Small intestine (tissue), 7 donors: ENCODE results near the gene MYOG. TPM values are rescaled to one million over a fixed set of nuclear protein-coding genes. Genes with fewer than 3 reads are reported as not detected.

ENCODE experiments used
- DNase-seq, 2 donors: peaks; one replicate each; pipeline versions ENCODE4 v3.0.0 to v3.0.0-alpha.2; 2013
- FAIRE-seq: peaks from 2 replicates; lab custom pipeline; 2012; peaks lifted over from hg19 to GRCh38; lab: Jason Lieb, UNC
- H3K27ac ChIP-seq, 3 donors: one replicate each; pipeline ENCODE4 v1.5.1; 2013; ENCODE audit warnings: low read length in 2 of 3, mild to moderate bottlenecking in 2 of 3, control low read depth in 1 of 3, inconsistent platforms in 1 of 3, low read depth in 1 of 3, moderate library complexity in 1 of 3
- H3K27me3 ChIP-seq, 3 donors: one replicate each; pipeline ENCODE4 v1.6.1; 2013; ENCODE audit warnings: low read length in 3 of 3, inconsistent platforms in 1 of 3; ENCODE audit not compliant: control insufficient read depth in 3 of 3, insufficient read depth in 3 of 3
- H3K36me3 ChIP-seq, 3 donors: one replicate each; pipeline ENCODE4 v1.6.1; 2013; ENCODE audit warnings: low read length in 3 of 3, inconsistent platforms in 1 of 3, low read depth in 1 of 3, mild to moderate bottlenecking in 1 of 3, moderate library complexity in 1 of 3; ENCODE audit not compliant: control insufficient read depth in 3 of 3, insufficient read depth in 2 of 3
- H3K4me1 ChIP-seq, 3 donors: one replicate each; pipeline ENCODE4 v1.6.1; 2013; ENCODE audit warnings: low read length in 2 of 3, inconsistent platforms in 1 of 3, low read depth in 1 of 3, mild to moderate bottlenecking in 1 of 3, moderate library complexity in 1 of 3; ENCODE audit not compliant: control insufficient read depth in 3 of 3, insufficient read depth in 2 of 3
- H3K4me3 ChIP-seq, 3 donors: one replicate each; pipeline ENCODE4 v1.5.1; 2013; ENCODE audit warnings: low read length in 3 of 3, control low read depth in 1 of 3, inconsistent platforms in 1 of 3, low read depth in 1 of 3, mild to moderate bottlenecking in 1 of 3, moderate library complexity in 1 of 3
- H3K9me3 ChIP-seq, 2 donors: one replicate each; pipeline ENCODE4 v1.6.1; 2013; ENCODE audit warnings: low read depth in 1 of 2, low read length in 1 of 2; ENCODE audit not compliant: control insufficient read depth in 2 of 2, insufficient read depth in 1 of 2
- whole genome bisulfite sequencing, 3 donors: extraction: QIAGEN DNeasy Blood & Tissue Kit; methylation state at CpG; one replicate each; pipeline ENCODE4 v1.1.7; 2013; 5-methylcytosine and 5-hydroxymethylcytosine counted together
- polyA plus RNA-seq, 4 donors: library from polyadenylated mRNA; stranded (reverse) in 3 of 4; unstranded in 1 of 4; fragments of 200-250 nt in 3 of 4; fragments of 120-200 nt in 1 of 4; gene quantifications; one replicate each; pipeline versions ENCODE4 v1.2.1 to v1.2.3, GENCODE V29; 2013
- donor health status: healthy with polysubstance abuse.
- donor health status: control.
- donor health status: control.
- donor health status: Bipolar disorder and iron deficiency.
- donor health status: healthy.

The MYOG gene
- polyA plus RNA-seq, 4 donors, result 1.5 TPM; not detected in 3

DNA sequence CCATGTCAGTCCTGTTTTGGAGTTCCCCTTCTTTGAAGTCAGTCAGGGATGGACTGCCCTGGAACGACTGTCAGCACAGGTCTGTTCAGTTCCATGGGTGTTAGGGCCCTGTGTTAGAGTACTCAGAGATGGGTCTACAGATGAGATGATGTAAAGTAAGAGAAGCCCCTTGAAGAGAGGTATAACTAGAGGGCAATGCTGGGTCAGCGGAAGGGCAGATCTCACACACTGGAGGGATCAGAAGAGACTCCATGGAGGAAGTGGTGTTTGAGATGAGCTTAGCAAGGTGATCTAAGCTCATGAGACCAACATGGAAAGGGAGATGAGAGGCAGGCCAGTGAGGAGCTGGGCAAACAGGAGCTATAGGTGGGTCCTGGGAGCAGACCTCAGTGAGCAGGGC, 51.9 kb downstream of the MYOG start:
- DNase-seq, result no peak
- no peak overlapping the region for H3K27ac ChIP-seq
- FAIRE-seq, result no peak
- no peaks in the 10 kb centered on the region for H3K9me3 ChIP-seq
- H3K27me3 ChIP-seq, result peaks cover 0 to 5% (median 0%) of the 10 kb centered on the region in 3 donors
- no peaks in the 10 kb centered on the region for H3K4me1 ChIP-seq
- WGBS, 3 donors, result 83 to 91% (median 91%) methylated on average over 2 of the region's 2 CpGs
- no peak overlapping the region for H3K4me3 ChIP-seq
- no peaks in the 10 kb centered on the region for H3K36me3 ChIP-seq

DNA sequence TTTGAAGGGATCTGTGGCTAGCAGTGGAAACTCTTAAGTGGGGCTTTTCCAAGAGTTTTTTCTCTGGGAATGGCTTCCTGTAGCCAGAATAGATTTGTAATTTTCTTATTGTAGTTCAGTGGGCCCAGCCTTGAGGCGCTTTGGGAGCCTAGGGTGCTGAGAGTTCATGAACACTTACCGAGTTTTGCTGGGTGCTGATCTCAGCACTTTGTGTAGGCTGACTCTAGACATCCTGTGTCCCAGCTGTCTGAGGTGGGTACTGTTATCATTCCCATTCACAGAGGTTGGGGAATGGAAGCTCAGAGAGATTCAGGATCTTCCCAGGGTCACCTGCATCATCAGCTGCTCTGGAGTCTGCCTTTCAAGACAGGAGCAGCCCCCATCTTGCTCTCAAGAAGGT, 52.5 kb downstream of the MYOG start:
- no peak for FAIRE-seq
- H3K9me3 ChIP-seq, result no peaks in the 10 kb centered on the region

More for the DNA sequence above, 52.5 kb downstream of the MYOG start:
- Histone ChIP-seq H3K4me3 (no peak overlapping the region), H3K4me1 (no peaks in the 10 kb centered on the region), H3K36me3 (no peaks in the 10 kb centered on the region), H3K27ac (no peak overlapping the region), H3K27me3 (peaks cover 0 to 9% (median 0%) of the 10 kb centered on the region in 3 donors)
- DNase-seq, result no peak
- WGBS, 3 donors, result 79 to 93% (median 87%) methylated on average over 2 of the region's 2 CpGs

Other genes with a start within 250 kb of the MYOG start
- gene RABIF, start 196.9 kb downstream of the MYOG start, polyA plus RNA-seq, result 10 to 100 TPM in 3 of 4 donors, 1 to 10 TPM in 1; 7.8 to 11.2 (median 10.3) TPM
- 10 to 100 TPM; 12.7 to 28.2 (median 17.2) TPM for gene KLHL12, start 158.8 kb downstream of the MYOG start, polyA plus RNA-seq
- 10 to 100 TPM; 48.5 to 77.7 (median 53.8) TPM for gene ADIPOR1, start 127.7 kb downstream of the MYOG start, polyA plus RNA-seq
- 10 to 100 TPM in 3 of 4 donors, 1 to 10 TPM in 1; 6.5 to 34.8 (median 20.9) TPM for gene CYB5R1, start 118.8 kb downstream of the MYOG start, polyA plus RNA-seq
- gene TMEM183A, start 78.6 kb downstream of the MYOG start, polyA plus RNA-seq, result 10 to 100 TPM; 58.9 to 80.4 (median 67.2) TPM
- gene PPFIA4, start 59.5 kb downstream of the MYOG start, polyA plus RNA-seq, result 1 to 10 TPM in 1 of 4 donors, under 1 TPM in 2, not detected in 1; 0.27 to 1.2 (median 0.54) TPM
- gene ADORA1, start 41.7 kb upstream of the MYOG start, polyA plus RNA-seq, result 1 to 10 TPM in 1 of 4 donors, under 1 TPM in 2, not detected in 1; 0.38 to 1.4 (median 0.54) TPM
- 1 to 10 TPM in 1 of 4 donors, not detected in 3; 1.1 TPM for gene MYBPH, start 89.8 kb upstream of the MYOG start, polyA plus RNA-seq
- 1 to 10 TPM in 2 of 4 donors, under 1 TPM in 2; 0.16 to 1.6 (median 0.90) TPM for gene CHI3L1, start 100.7 kb upstream of the MYOG start, polyA plus RNA-seq
- under 1 TPM in 2 of 4 donors, not detected in 2; 0.07 to 0.43 TPM for gene CHIT1, start 143.7 kb upstream of the MYOG start, polyA plus RNA-seq
- 100 to 1,000 TPM in 2 of 4 donors, 10 to 100 TPM in 2; 15.9 to 193 (median 62.2) TPM for gene BTG2, start 219.5 kb upstream of the MYOG start, polyA plus RNA-seq